Bone marrow (tissue), 2 donors: ENCODE measurements around the gene MMD.
A peak's percentile ranks its signal among the peaks of the same experiment; 100 is the strongest.
"Not testable (repeated sequence)": the region's sequence is repeated elsewhere in the genome, so short reads cannot be mapped to it uniquely, and the experiment has no call there.

Source experiments
- DNase-seq, 2 donors: peaks; one replicate each; lab custom pipeline; 2025; lab: John Stamatoyannopoulos, UW

The MMD gene

GRCh38 chr17:55420067-55420775, 1.4 kb downstream of the MMD start:
- DNase-seq, result peak in 1 of 2 donors; percentile 56

- no peak for DNase-seq
These were observed 3.0 kb downstream of the MMD start for GRCh38 chr17:55418369-55419268.

GRCh38 chr17:55417411-55418268, 4.0 kb downstream of the MMD start:
- DNase-seq, result no peak

GRCh38 chr17:55416470-55417052, 5.1 kb downstream of the MMD start:
- no peak for DNase-seq

- DNase-seq, result no peak
These were observed 5.6 kb downstream of the MMD start for GRCh38 chr17:55416000-55416399.

GRCh38 chr17:55414983-55415382, 6.7 kb downstream of the MMD start:
- DNase-seq, result no peak

- no peak for DNase-seq
These were observed 7.7 kb downstream of the MMD start for GRCh38 chr17:55413825-55414489.

GRCh38 chr17:55411463-55411855, 10.2 kb downstream of the MMD start:
- DNase-seq, result no peak

GRCh38 chr17:55410722-55411462, 10.7 kb downstream of the MMD start:
- DNase-seq, result no peak

- no peak for DNase-seq
These were observed 12.4 kb downstream of the MMD start for GRCh38 chr17:55409030-55409800.

GRCh38 chr17:55407641-55408566, 13.7 kb downstream of the MMD start:
- DNase-seq, result no peak

GRCh38 chr17:55405600-55405999, 16.0 kb downstream of the MMD start:
- no peak for DNase-seq

- not testable (repeated sequence) for DNase-seq
These were observed 17.4 kb downstream of the MMD start for GRCh38 chr17:55404197-55404596.

- no peak for DNase-seq
These were observed 19.3 kb downstream of the MMD start for GRCh38 chr17:55402374-55402773.

- DNase-seq, result no peak
These were observed 22.9 kb downstream of the MMD start for GRCh38 chr17:55398689-55399088.

GRCh38 chr17:55395803-55396505, 25.7 kb downstream of the MMD start:
- no peak for DNase-seq

GRCh38 chr17:55394357-55395021, 27.1 kb downstream of the MMD start:
- no peak for DNase-seq
